ENCODE data around the gene CACNA1C.

CACNA1C gene

DNA sequence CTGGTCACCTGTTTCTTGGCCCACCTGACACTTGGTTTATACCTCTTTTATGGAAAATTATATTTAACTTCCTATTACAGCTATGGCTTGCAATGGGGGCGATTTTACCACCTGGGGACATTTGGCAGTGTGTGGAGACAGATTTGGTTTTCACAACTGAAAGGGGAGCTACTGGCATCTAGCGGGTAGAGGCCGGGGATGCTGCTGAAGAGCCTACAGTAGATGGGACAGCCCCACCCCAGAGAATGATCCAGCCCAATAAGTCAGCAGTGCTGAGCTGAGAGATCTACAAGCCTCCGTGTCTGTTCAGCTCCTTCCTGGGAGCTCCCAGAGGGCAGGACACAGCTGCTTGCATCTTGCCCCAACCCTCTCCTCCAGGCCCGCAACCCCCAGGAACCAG lies 302.8 kb downstream of the CACNA1C start:
- no peaks in the 10 kb centered on the region for H3K27me3 ChIP-seq (ENCODE audit: control insufficient read depth in 2 of 2, insufficient read depth in 2 of 2, low read length in 2 of 2)
- H3K9ac ChIP-seq (ENCODE audit: low read depth in 1 of 2, low read length in 2 of 2) = no peak overlapping the region
- H3K27ac ChIP-seq (ENCODE audit: low read depth in 2 of 2, low read length in 2 of 2) = no peak overlapping the region
- no peaks in the 10 kb centered on the region for H3K9me3 ChIP-seq (ENCODE audit: control insufficient read depth in 2 of 2, low read length in 2 of 2)
- H3K4me1 ChIP-seq (ENCODE audit: control insufficient read depth in 2 of 2, insufficient read depth in 2 of 2, low read length in 2 of 2) = peaks cover 4 to 5% of the 10 kb centered on the region in 2 donors
- H3K4me3 ChIP-seq (ENCODE audit: low read length in 2 of 2) = no peak overlapping the region
- H3K36me3 ChIP-seq (ENCODE audit: control insufficient read depth in 2 of 2, insufficient read depth in 2 of 2, low read length in 2 of 2) = no peaks in the 10 kb centered on the region

DNA sequence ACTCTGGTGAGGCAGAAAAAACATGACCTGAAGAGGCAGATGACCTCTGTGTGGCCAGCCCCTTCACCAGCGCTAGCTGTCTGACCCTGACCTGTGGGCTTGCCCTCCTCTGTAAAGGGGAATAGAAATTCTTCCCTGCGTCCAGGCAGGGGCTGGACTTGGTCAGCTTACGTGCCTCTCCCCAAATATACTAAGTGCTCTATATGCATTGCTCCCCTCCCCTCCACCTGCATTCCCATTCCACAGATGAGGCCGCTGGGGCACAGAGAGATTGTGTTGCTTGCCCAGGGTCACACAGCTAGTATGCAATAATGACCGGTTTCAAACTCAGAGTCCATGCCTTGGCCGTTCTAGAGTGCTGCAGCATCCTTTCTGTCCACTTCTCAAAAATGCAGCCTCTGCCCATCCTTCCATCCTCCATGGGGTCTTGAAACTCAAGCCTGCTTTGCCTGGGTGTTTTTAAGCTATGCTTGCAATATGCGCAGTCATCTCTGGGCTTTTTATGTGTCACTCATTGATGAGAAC lies 303.9 kb downstream of the CACNA1C start:
- Histone ChIP-seq H3K27me3 (ENCODE audit: control insufficient read depth in 2 of 2, insufficient read depth in 2 of 2, low read length in 2 of 2) (no peaks in the 10 kb centered on the region), H3K4me1 (ENCODE audit: control insufficient read depth in 2 of 2, insufficient read depth in 2 of 2, low read length in 2 of 2) (peaks cover 4 to 5% of the 10 kb centered on the region in 2 donors), H3K9me3 (ENCODE audit: control insufficient read depth in 2 of 2, low read length in 2 of 2) (no peaks in the 10 kb centered on the region), H3K36me3 (ENCODE audit: control insufficient read depth in 2 of 2, insufficient read depth in 2 of 2, low read length in 2 of 2) (no peaks in the 10 kb centered on the region), H3K27ac (ENCODE audit: low read depth in 2 of 2, low read length in 2 of 2) (no peak overlapping the region), H3K9ac (ENCODE audit: low read depth in 1 of 2, low read length in 2 of 2) (no peak overlapping the region), H3K4me3 (ENCODE audit: low read length in 2 of 2) (no peak overlapping the region)

DNA sequence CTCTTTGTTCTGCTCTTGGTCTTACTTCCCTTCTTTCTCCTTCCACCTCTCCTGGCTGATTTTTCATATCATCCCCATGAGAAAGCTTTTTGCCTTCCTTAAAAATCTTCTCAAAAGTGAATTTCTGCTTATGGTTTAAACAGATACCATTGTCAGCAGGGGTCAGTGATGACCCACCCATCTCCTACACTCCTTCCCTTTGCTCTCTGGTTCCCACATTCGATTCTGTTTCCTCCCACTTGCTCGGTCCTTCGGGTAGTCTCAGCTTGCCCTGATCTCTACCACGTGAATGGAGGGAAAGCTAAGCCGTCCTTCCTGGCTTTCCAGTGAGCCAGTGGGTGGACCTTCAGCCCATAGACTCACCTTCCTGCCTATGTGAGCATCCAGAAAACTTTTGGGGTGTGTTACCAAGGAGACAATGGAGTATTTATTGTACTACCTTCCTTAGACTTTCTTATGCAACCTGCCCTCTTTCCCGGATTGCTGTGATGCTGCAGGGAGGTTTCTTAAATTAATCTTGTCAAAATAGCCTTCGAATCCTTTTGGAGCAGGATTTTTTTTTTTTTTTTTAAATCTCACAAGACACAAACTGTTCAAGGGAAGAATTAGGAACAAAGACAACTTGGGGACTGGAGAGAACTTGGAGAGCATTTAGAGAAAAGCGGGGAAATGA lies 306.3 kb downstream of the CACNA1C start:
- Histone ChIP-seq H3K4me3 (ENCODE audit: low read length in 2 of 2) (no peak overlapping the region), H3K27me3 (ENCODE audit: control insufficient read depth in 2 of 2, insufficient read depth in 2 of 2, low read length in 2 of 2) (no peaks in the 10 kb centered on the region), H3K36me3 (ENCODE audit: control insufficient read depth in 2 of 2, insufficient read depth in 2 of 2, low read length in 2 of 2) (no peaks in the 10 kb centered on the region), H3K27ac (ENCODE audit: low read depth in 2 of 2, low read length in 2 of 2) (no peak overlapping the region), H3K9ac (ENCODE audit: low read depth in 1 of 2, low read length in 2 of 2) (no peak overlapping the region), H3K4me1 (ENCODE audit: control insufficient read depth in 2 of 2, insufficient read depth in 2 of 2, low read length in 2 of 2) (peaks cover 9% of the 10 kb centered on the region in 2 donors), H3K9me3 (ENCODE audit: control insufficient read depth in 2 of 2, low read length in 2 of 2) (no peaks in the 10 kb centered on the region)

GRCh38 chr12:2359725-2360629 lies 307.2 kb downstream of the CACNA1C start:
- Histone ChIP-seq H3K4me1 (ENCODE audit: control insufficient read depth in 2 of 2, insufficient read depth in 2 of 2, low read length in 2 of 2) (peaks cover 9 to 14% of the 10 kb centered on the region in 2 donors), H3K4me3 (ENCODE audit: low read length in 2 of 2) (no peak overlapping the region), H3K9ac (ENCODE audit: low read depth in 1 of 2, low read length in 2 of 2) (no peak overlapping the region), H3K9me3 (ENCODE audit: control insufficient read depth in 2 of 2, low read length in 2 of 2) (no peaks in the 10 kb centered on the region), H3K27me3 (ENCODE audit: control insufficient read depth in 2 of 2, insufficient read depth in 2 of 2, low read length in 2 of 2) (no peaks in the 10 kb centered on the region), H3K27ac (ENCODE audit: low read depth in 2 of 2, low read length in 2 of 2) (no peak overlapping the region), H3K36me3 (ENCODE audit: control insufficient read depth in 2 of 2, insufficient read depth in 2 of 2, low read length in 2 of 2) (no peaks in the 10 kb centered on the region)

GRCh38 chr12:2360630-2361170 lies 307.9 kb downstream of the CACNA1C start:
- Histone ChIP-seq H3K9ac (ENCODE audit: low read depth in 1 of 2, low read length in 2 of 2) (no peak overlapping the region), H3K9me3 (ENCODE audit: control insufficient read depth in 2 of 2, low read length in 2 of 2) (no peaks in the 10 kb centered on the region), H3K4me3 (ENCODE audit: low read length in 2 of 2) (no peak overlapping the region), H3K27ac (ENCODE audit: low read depth in 2 of 2, low read length in 2 of 2) (no peak overlapping the region), H3K4me1 (ENCODE audit: control insufficient read depth in 2 of 2, insufficient read depth in 2 of 2, low read length in 2 of 2) (peaks cover 9 to 14% of the 10 kb centered on the region in 2 donors), H3K27me3 (ENCODE audit: control insufficient read depth in 2 of 2, insufficient read depth in 2 of 2, low read length in 2 of 2) (no peaks in the 10 kb centered on the region), H3K36me3 (ENCODE audit: control insufficient read depth in 2 of 2, insufficient read depth in 2 of 2, low read length in 2 of 2) (no peaks in the 10 kb centered on the region)

DNA sequence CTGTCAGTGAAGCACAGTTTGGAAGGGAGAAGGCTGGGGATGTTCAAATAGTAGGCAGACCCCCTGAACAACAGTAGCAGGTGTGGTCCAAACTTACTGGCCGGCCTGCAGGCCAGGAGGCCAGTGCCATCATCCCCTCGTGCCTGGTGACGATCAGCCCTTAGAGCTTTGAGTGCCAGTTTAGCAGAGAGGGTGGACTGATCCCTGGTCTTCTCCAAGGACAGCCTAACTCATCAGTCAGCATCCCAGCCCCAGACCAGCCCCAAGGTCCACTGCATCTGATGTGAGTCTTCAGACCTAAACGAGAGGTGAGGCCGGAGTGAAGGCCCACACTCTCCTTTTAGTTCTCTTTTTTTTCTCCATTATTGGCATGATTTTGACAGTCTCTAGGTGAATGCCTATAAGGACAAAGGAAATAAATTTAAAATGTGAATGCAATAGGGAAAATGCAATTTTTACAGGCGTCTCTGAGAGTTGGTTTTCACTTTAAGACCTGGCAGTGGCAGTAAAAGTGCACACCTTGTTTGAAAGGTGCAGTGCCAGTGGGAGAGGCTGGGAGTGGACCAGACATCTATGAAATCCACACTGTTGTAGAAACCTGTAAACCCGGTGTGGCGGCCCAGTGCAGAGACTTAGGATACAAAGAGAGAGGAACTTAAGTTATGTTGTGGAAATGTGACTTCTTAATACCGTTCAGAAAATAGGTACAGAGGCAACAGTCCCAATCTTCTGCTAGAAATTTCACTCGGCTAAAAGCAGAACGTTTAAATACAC lies 311.2 kb downstream of the CACNA1C start:
- H3K9me3 ChIP-seq (ENCODE audit: control insufficient read depth in 2 of 2, low read length in 2 of 2) = no peaks in the 10 kb centered on the region
- H3K27ac ChIP-seq (ENCODE audit: low read depth in 2 of 2, low read length in 2 of 2) = no peak overlapping the region
- H3K4me1 ChIP-seq (ENCODE audit: control insufficient read depth in 2 of 2, insufficient read depth in 2 of 2, low read length in 2 of 2) = peaks cover 4 to 10% of the 10 kb centered on the region in 2 donors
- H3K9ac ChIP-seq (ENCODE audit: low read depth in 1 of 2, low read length in 2 of 2) = no peak overlapping the region
- no peak overlapping the region for H3K4me3 ChIP-seq (ENCODE audit: low read length in 2 of 2)
- H3K27me3 ChIP-seq (ENCODE audit: control insufficient read depth in 2 of 2, insufficient read depth in 2 of 2, low read length in 2 of 2) = no peaks in the 10 kb centered on the region
- H3K36me3 ChIP-seq (ENCODE audit: control insufficient read depth in 2 of 2, insufficient read depth in 2 of 2, low read length in 2 of 2) = no peaks in the 10 kb centered on the region

DNA sequence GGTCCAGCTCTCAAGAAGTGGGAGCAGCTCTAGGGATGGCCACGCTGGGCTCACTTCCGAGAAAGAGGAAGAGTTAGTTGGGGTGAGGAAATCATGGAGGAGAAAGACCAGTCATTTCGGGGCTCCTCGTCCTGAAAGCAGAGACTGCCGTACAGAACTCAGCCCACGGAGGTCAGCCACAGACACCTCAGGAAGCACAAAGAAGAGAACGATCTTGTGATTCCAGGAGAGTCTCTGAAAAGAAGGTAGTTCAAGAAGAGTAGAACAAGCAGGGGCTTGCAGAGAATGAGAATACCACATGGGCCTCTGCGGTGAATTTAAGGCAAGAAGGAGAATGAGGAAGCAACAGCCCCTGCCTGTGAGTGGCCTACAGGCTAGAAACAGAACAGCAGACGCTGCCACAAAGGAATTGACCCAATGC lies 311.9 kb downstream of the CACNA1C start:
- Histone ChIP-seq H3K36me3 (ENCODE audit: control insufficient read depth in 2 of 2, insufficient read depth in 2 of 2, low read length in 2 of 2) (no peaks in the 10 kb centered on the region), H3K4me3 (ENCODE audit: low read length in 2 of 2) (no peak overlapping the region), H3K27ac (ENCODE audit: low read depth in 2 of 2, low read length in 2 of 2) (no peak overlapping the region), H3K27me3 (ENCODE audit: control insufficient read depth in 2 of 2, insufficient read depth in 2 of 2, low read length in 2 of 2) (no peaks in the 10 kb centered on the region), H3K9ac (ENCODE audit: low read depth in 1 of 2, low read length in 2 of 2) (no peak overlapping the region), H3K4me1 (ENCODE audit: control insufficient read depth in 2 of 2, insufficient read depth in 2 of 2, low read length in 2 of 2) (peaks cover 4 to 10% of the 10 kb centered on the region in 2 donors), H3K9me3 (ENCODE audit: control insufficient read depth in 2 of 2, low read length in 2 of 2) (no peaks in the 10 kb centered on the region)

- Histone ChIP-seq H3K36me3 (ENCODE audit: control insufficient read depth in 2 of 2, insufficient read depth in 2 of 2, low read length in 2 of 2) (no peaks in the 10 kb centered on the region), H3K4me1 (ENCODE audit: control insufficient read depth in 2 of 2, insufficient read depth in 2 of 2, low read length in 2 of 2) (peaks cover 4 to 10% of the 10 kb centered on the region in 2 donors), H3K9ac (ENCODE audit: low read depth in 1 of 2, low read length in 2 of 2) (no peak overlapping the region), H3K9me3 (ENCODE audit: control insufficient read depth in 2 of 2, low read length in 2 of 2) (no peaks in the 10 kb centered on the region), H3K27ac (ENCODE audit: low read depth in 2 of 2, low read length in 2 of 2) (no peak overlapping the region), H3K27me3 (ENCODE audit: control insufficient read depth in 2 of 2, insufficient read depth in 2 of 2, low read length in 2 of 2) (no peaks in the 10 kb centered on the region), H3K4me3 (ENCODE audit: low read length in 2 of 2) (no peak overlapping the region)
Observed at GRCh38 chr12:2366711-2367110, 313.9 kb downstream of the CACNA1C start.

GRCh38 chr12:2372178-2372577 lies 319.4 kb downstream of the CACNA1C start:
- no peaks in the 10 kb centered on the region for H3K36me3 ChIP-seq (ENCODE audit: control insufficient read depth in 2 of 2, insufficient read depth in 2 of 2, low read length in 2 of 2)
- H3K27me3 ChIP-seq (ENCODE audit: control insufficient read depth in 2 of 2, insufficient read depth in 2 of 2, low read length in 2 of 2) = no peaks in the 10 kb centered on the region
- no peaks in the 10 kb centered on the region for H3K9me3 ChIP-seq (ENCODE audit: control insufficient read depth in 2 of 2, low read length in 2 of 2)
- no peak overlapping the region for H3K4me3 ChIP-seq (ENCODE audit: low read length in 2 of 2)
- H3K4me1 ChIP-seq (ENCODE audit: control insufficient read depth in 2 of 2, insufficient read depth in 2 of 2, low read length in 2 of 2) = no peaks in the 10 kb centered on the region
- no peak overlapping the region for H3K27ac ChIP-seq (ENCODE audit: low read depth in 2 of 2, low read length in 2 of 2)
- H3K9ac ChIP-seq (ENCODE audit: low read depth in 1 of 2, low read length in 2 of 2) = no peak overlapping the region
